IMR-90 (cell line): Measurements from ENCODE around the gene ZNF385B.

Experiments used
- FOS ChIP-seq: fragments of 150-350 bp; IDR thresholded peaks from 2 replicates; pipeline ENCODE4 v1.6.1; 2016; ENCODE audit warnings: low read depth, low read length
- POLR2A ChIP-seq: IDR thresholded peaks from 2 replicates; pipeline ENCODE4 v1.6.1; 2012; ENCODE audit warnings: mild to moderate bottlenecking, low read depth, low read length
- RFX5 ChIP-seq: IDR thresholded peaks from 2 replicates; pipeline ENCODE4 v1.8.0; 2012; ENCODE audit warnings: low read depth, mild to moderate bottlenecking, low read length, moderate library complexity

DNA sequence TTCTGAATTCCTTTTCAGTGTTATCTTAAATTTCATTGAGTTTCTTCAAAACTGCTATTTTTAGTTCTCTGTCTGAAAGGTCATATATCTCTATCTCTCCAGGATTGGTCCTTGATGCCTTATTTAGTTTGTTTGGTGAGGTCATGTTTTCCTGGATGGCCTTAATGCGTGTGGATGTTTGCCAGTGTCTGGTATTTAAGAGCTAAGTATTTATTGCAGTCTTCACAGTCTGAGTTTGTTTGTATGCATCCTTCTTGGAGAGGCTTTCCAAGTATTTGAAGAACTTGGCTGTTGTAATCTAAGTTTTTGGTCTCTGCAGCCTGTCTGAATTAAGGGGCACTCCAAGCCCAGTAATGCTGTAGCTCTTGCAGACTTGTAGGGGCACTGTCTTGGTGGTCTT lies 249.3 kb downstream of the ZNF385B start:
- no peak for TF ChIP-seq RFX5
- no peak for TF ChIP-seq FOS
- TF ChIP-seq POLR2A = no peak
